Ovary (tissue), 9 donors: ENCODE data around the gene TMEM63C. TPM values are rescaled to one million over a fixed set of nuclear protein-coding genes. Genes with fewer than 3 reads are reported as not detected.

Experiments
- DNase-seq, 5 donors: peaks; one replicate each; pipeline ENCODE4 v3.0.0-alpha.2; 2019 to 2020
- H3K27ac ChIP-seq, 2 donors: fragments of 200-600 bp; one replicate each; pipeline versions ENCODE4 v1.5.1 to v1.8.0; 2019 to 2022
- H3K27me3 ChIP-seq: fragments of 200-600 bp; one replicate; pipeline ENCODE4 v1.8.0; 2022
- H3K36me3 ChIP-seq: fragments of 200-600 bp; sonication (generic); one replicate; pipeline ENCODE4 v1.5.1; 2019
- H3K4me1 ChIP-seq: one replicate; pipeline ENCODE4 v1.8.1; 2013; ENCODE audit warnings: mild to moderate bottlenecking, moderate library complexity; ENCODE audit not compliant: insufficient read depth
- H3K4me3 ChIP-seq: fragments of 200-600 bp; sonication (generic); one replicate; pipeline ENCODE4 v1.5.1; 2017
- H3K9me3 ChIP-seq, 2 donors: fragments of 200-600 bp in 1 of 2; sonication (generic) in 1 of 2; one replicate each; pipeline versions ENCODE4 v1.5.1 to v1.8.1; 2013 to 2019; ENCODE audit warnings: mild to moderate bottlenecking in 1 of 2, moderate library complexity in 1 of 2
- CTCF ChIP-seq, 3 donors: fragments of 450-650 bp in 2 of 3; fragments of 200-600 bp in 1 of 3; IDR thresholded peaks; one replicate each; pipeline versions ENCODE4 v1.5.1 to v1.8.0; 2016 to 2022; ENCODE audit warnings: antibody characterized with exemption in 3 of 3, mild to moderate bottlenecking in 1 of 3
- EP300 ChIP-seq: sonication (generic); formaldehyde crosslinking; IDR thresholded peaks from one replicate; pipeline ENCODE4 v1.6.1; 2017; ENCODE audit warnings: antibody characterized with exemption
- POLR2A ChIP-seq: fragments of 450-650 bp; IDR thresholded peaks from one replicate; pipeline ENCODE4 v1.6.1; 2017; ENCODE audit warnings: antibody characterized with exemption, mild to moderate bottlenecking, moderate library complexity
- WGBS, 3 donors: extraction: QIAGEN DNeasy Blood & Tissue Kit in 1 of 3; methylation state at CpG; one replicate each; pipeline versions ENCODE4 v1.1.5 to v1.1.7; 2013 to 2017; 5-methylcytosine and 5-hydroxymethylcytosine counted together
- intact Hi-C, 4 donors: fragments of 100-400 bp; cut with DNase I; formaldehyde crosslinking; loops; one replicate each; pipeline versions ENCODE4 v1.11.0 to v1.15.1; 2022 to 2023
- polyA plus RNA-seq, 2 donors: library from polyadenylated mRNA; stranded (reverse); fragments of 200-250 nt in 1 of 2; fragments of 350-450 nt in 1 of 2; fragmentation: Illumina TruSeq in 1 of 2; extraction: RNeasy Lipid Tissue Mini Kit (QIAGEN cat#74804) in 1 of 2; gene quantifications; one replicate each; pipeline ENCODE4 v1.2.3, GENCODE V29; 2013 to 2014
- total RNA-seq, 7 donors: library from RNA; depleted of rRNA in 2 of 7; stranded (reverse); fragments of >200 nt in 2 of 7; fragmentation: NEBNext Ultra II Directional in 3 of 7; extraction: Animal tissue kit (Norgen Biotek cat#: 25700) in 3 of 7; gene quantifications; one replicate each; pipeline versions ENCODE4 v1.1.0 to v1.2.4, GENCODE V29; 2016 to 2023
- donor health status: DM: no; HTN: no; CAD: no; lungs with moderate emphysema.
- donor health status: DM: no; HTN: no; CAD: no.
- donor health status: Bipolar disorder and iron deficiency.
- donor health status: DM: yes; HTN: yes; CAD: no.
- donor health status: DM: no; HTN: no; CAD: no.
- donor health status: DM: yes; HTN: yes; CAD: no.

TMEM63C gene
- total and polyA plus RNA-seq, 9 donors, result 0.16 to 1.7 (median 0.25) TPM; not detected in 1

- Histone ChIP-seq H3K9me3 (peaks cover 0 to 12% of the 10 kb centered on the region in 2 donors), H3K4me1 (no peaks in the 10 kb centered on the region), H3K27me3 (no peaks in the 10 kb centered on the region), H3K27ac (no peak overlapping the region), H3K4me3 (no peak overlapping the region), H3K36me3 (no peaks in the 10 kb centered on the region)
- intact Hi-C loops, result no loop called here
- 61 to 74% (median 73%) methylated on average over 2 of the region's 2 CpGs for WGBS, 3 donors
- TF ChIP-seq POLR2A (no peak), CTCF (IDR thresholded peaks at IDR 0.05) (no peak), EP300 (no peak)
- no peak for DNase-seq
These were observed 83.6 kb downstream of the TMEM63C start for GRCh38 chr14:77265187-77265515.

GRCh38 chr14:77265561-77266335, 84.2 kb downstream of the TMEM63C start:
- DNase-seq, result no peak
- 66 to 69% (median 68%) methylated on average over 16 of the region's 16 CpGs for WGBS, 3 donors
- Histone ChIP-seq H3K27ac (no peak overlapping the region), H3K9me3 (peaks cover 0 to 12% of the 10 kb centered on the region in 2 donors), H3K4me3 (no peak overlapping the region), H3K4me1 (no peaks in the 10 kb centered on the region), H3K36me3 (no peaks in the 10 kb centered on the region), H3K27me3 (no peaks in the 10 kb centered on the region)
- TF ChIP-seq EP300 (no peak), CTCF (IDR thresholded peaks at IDR 0.05) (no peak), POLR2A (no peak)
- intact Hi-C loops, result no loop called here

GRCh38 chr14:77266336-77266735, 84.7 kb downstream of the TMEM63C start:
- Histone ChIP-seq H3K4me1 (no peaks in the 10 kb centered on the region), H3K27me3 (no peaks in the 10 kb centered on the region), H3K4me3 (no peak overlapping the region), H3K27ac (no peak overlapping the region), H3K9me3 (peaks cover 0 to 12% of the 10 kb centered on the region in 2 donors), H3K36me3 (no peaks in the 10 kb centered on the region)
- DNase-seq, result no peak
- WGBS, 3 donors, result 87 to 89% (median 87%) methylated on average over 5 to 8 of the region's 8 CpGs
- intact Hi-C loops, result no loop called here
- TF ChIP-seq EP300, result no peak
- no peak for TF ChIP-seq POLR2A
- TF ChIP-seq CTCF (IDR thresholded peaks at IDR 0.05), result no peak

- DNase-seq, result no peak
- H3K4me3 ChIP-seq, result no peak overlapping the region
- intact Hi-C loops, result no loop called here
- WGBS, 3 donors, result 78 to 85% (median 81%) methylated on average over 5 of the region's 5 CpGs
- no peaks in the 10 kb centered on the region for H3K36me3 ChIP-seq
- H3K27ac ChIP-seq, result no peak overlapping the region
- no peaks in the 10 kb centered on the region for H3K4me1 ChIP-seq
- H3K9me3 ChIP-seq, result peaks cover 0 to 12% of the 10 kb centered on the region in 2 donors
- TF ChIP-seq EP300 (no peak), POLR2A (no peak), CTCF (IDR thresholded peaks at IDR 0.05) (no peak)
- no peaks in the 10 kb centered on the region for H3K27me3 ChIP-seq
These were observed 86.5 kb downstream of the TMEM63C start for GRCh38 chr14:77267937-77268699.
